ENCODE results near the gene UBE2L3. TPM values are rescaled to one million over a fixed set of nuclear protein-coding genes. Genes with fewer than 3 reads are reported as not detected.
A peak's percentile ranks its signal among the peaks of the same experiment; 100 is the strongest.

The UBE2L3 gene
- polyA plus RNA-seq, 2 of the 4 experiments (the other 2 are of a cell fraction), result 54.9 to 55.6 TPM

DNA sequence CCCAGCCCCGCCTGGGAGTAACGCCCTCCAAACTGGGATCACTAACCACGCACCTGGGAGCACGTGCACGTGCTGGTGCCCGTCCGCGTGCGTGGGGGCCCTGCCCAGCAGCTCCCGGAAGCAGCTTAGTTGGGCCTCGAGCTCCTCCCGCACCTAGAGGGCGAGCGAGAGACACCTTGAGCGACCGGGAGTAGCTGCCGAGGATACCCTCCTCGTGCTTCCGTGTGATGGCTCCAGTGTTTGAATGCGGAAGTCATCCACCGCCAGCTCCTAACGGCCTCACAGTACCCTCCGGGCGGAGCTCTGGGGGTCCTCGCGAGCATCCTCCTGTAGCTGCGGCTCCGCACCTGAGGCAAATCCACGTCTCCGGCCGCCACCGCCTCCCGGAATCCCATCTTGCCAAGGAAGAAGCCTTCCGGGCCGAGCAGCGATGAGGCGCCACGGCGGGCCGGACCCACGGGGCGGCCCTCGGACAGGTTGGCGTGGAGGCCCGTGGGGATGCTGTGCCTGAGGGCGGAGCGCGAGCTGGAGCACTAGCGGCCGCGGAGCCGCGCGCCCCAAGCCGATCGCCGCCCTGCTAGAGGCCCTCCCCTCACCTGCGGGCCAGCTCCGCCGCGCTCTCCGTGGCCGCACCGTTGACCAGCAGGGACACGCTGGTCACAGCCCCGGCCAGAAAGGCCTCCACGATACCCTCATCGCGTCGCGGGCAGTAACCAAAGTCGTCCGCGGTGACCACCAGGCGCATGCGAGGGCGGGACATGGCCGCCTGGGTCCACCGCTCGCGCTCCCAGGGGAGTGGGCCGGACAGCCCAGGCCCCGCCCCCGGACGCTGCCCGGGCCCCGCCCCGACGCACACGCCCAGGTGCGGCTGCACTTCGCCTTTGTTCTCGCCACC, 62.0 kb downstream of the UBE2L3 start, which contains the start of gene YDJC (continued):
- peak; percentile 63; the same call in 1 of the 2 replicates for TF ChIP-seq HOXB5 (CRISPR knock-in tag; IDR thresholded peaks at IDR 0.05)
- TF ChIP-seq, protein P1, sequence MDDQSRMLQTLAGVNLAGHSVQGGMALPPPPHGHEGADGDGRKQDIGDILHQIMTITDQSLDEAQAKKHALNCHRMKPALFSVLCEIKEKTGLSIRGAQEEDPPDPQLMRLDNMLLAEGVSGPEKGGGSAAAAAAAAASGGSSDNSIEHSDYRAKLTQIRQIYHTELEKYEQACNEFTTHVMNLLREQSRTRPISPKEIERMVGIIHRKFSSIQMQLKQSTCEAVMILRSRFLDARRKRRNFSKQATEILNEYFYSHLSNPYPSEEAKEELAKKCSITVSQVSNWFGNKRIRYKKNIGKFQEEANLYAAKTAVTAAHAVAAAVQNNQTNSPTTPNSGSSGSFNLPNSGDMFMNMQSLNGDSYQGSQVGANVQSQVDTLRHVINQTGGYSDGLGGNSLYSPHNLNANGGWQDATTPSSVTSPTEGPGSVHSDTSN (IDR thresholded peaks at IDR 0.05), result no peak

DNA sequence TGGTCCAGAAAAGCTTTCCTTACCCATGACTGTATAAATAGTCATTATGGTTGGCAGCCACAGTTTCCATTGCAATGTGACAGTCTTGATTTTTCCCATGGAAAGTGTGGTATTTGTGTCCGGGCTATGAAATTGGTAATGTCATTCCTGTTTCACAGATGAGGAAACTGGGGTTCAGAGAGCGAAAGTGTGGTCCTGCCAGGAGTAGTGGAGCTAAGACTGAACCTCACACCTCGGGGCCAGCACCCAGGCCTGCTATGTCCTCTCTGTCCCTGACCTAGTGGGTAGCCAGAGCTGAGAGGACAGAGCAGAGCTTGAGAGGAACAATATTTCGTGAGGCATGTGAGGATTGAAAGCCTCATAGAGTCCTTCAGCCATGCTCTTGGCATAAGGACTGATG, 63.5 kb downstream of the UBE2L3 start:
- ATAC-seq, result no peak
- no peak overlapping the region for H3K4me3 ChIP-seq
- CTCF ChIA-PET, result interaction anchor here (2.8 to 9.7 kb wide), 3 partner anchors 10 to 16 kb away, joined by 13 to 133 read pairs (median 35); partner anchors contain the start of gene SDF2L1
- FAIRE-seq, result no peak
- TF ChIP-seq TP53 (CRISPR knock-in tag; IDR thresholded peaks at IDR 0.05), result no peak
- TF ChIP-seq MYC (IDR thresholded peaks at IDR 0.05; ENCODE audit: borderline replicate concordance, low read length), result no peak
- TF ChIP-seq, protein P2, sequence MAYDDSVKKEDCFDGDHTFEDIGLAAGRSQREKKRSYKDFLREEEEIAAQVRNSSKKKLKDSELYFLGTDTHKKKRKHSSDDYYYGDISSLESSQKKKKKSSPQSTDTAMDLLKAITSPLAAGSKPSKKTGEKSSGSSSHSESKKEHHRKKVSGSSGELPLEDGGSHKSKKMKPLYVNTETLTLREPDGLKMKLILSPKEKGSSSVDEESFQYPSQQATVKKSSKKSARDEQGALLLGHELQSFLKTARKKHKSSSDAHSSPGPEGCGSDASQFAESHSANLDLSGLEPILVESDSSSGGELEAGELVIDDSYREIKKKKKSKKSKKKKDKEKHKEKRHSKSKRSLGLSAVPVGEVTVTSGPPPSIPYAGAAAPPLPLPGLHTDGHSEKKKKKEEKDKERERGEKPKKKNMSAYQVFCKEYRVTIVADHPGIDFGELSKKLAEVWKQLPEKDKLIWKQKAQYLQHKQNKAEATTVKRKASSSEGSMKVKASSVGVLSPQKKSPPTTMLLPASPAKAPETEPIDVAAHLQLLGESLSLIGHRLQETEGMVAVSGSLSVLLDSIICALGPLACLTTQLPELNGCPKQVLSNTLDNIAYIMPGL (CRISPR knock-in tag; IDR thresholded peaks at IDR 0.05; ENCODE audit: borderline replicate concordance), result no peak
- TF ChIP-seq, protein P3, sequence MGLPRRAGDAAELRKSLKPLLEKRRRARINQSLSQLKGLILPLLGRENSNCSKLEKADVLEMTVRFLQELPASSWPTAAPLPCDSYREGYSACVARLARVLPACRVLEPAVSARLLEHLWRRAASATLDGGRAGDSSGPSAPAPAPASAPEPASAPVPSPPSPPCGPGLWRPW (IDR thresholded peaks at IDR 0.05), result no peak
- no peak for TF ChIP-seq CHD2 (IDR thresholded peaks at IDR 0.05; ENCODE audit: low read length, partially characterized antibody)
- TF ChIP-seq, protein P1 (IDR thresholded peaks at IDR 0.05), result no peak
- no peak for TF ChIP-seq RAD21 (conservative IDR thresholded peaks at IDR 0.05 in 1 of 2, IDR thresholded peaks at IDR 0.05 in 1 of 2)
- no peak for TF ChIP-seq MAZ (IDR thresholded peaks at IDR 0.05; ENCODE audit: borderline replicate concordance, low read depth, low read length)
- no peak for TF ChIP-seq ESRRA (IDR thresholded peaks at IDR 0.05; ENCODE audit: borderline replicate concordance, low read length)
- no peak for TF ChIP-seq ZNF302 (CRISPR knock-in tag; IDR thresholded peaks at IDR 0.05)
- no peak for TF ChIP-seq CHD4 (IDR thresholded peaks at IDR 0.05; ENCODE audit: borderline replicate concordance)
- no peak for TF ChIP-seq NR3C1 (IDR thresholded peaks at IDR 0.05)
- TF ChIP-seq FOXS1 (CRISPR knock-in tag; IDR thresholded peaks at IDR 0.05), result no peak
- TF ChIP-seq FOSL2 (IDR thresholded peaks at IDR 0.05), result no peak
- no peak for TF ChIP-seq FOSL2 (CRISPR knock-in tag; IDR thresholded peaks at IDR 0.05)
- peaks cover 9% of the 10 kb centered on the region; the same call in 1 of the 3 replicates for H3K4me1 ChIP-seq
- H3K9me3 ChIP-seq, result no peaks in the 10 kb centered on the region
- 81% methylated on average over 3 of the region's 4 CpGs for WGBS (ENCODE audit: missing lambda C conversion rate)
- no peak overlapping the region for H3K4me2 ChIP-seq
- H3K27ac ChIP-seq, result no peak overlapping the region
- DNase-seq (ENCODE audit: low read depth in 1 of 2, low spot score in 1 of 2), result no peak
- POLR2A ChIA-PET, result interaction anchor here (1.7 kb wide), 1 partner anchor 12 kb away, joined by 7 read pairs; the partner anchor contains the start of gene SDF2L1

DNA sequence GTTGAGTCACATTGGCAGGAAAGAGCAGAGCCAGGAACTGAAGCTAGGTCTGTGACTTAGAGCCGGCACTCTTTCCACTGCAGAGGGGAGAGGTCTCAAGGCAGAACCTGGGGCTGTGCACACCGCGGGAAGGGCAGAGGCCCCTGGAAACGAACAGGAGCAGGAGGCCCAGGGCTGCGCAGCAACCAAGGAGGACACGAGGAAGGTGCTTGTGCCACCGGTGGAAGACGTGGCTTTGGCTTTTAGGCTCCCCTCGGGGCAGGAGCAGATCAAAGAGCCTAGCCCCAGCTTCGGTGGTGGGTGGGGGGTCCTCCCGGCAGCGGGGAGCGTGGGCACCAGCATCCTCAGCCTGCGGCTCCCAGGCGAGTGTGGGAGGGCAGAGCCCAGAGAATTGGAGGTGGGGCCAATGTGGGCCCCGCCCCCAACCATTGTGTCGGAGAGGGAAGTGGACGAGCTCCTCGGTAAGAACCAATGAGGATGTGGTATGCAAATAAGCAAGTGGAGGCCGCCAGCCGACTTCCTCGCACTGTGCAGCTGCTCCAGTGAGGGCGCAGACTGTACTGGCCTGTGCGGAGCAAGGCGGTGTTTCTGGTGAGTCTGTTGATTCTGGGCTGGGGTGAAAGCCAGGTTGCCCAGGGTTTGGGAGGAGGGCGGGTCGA, 64.9 kb downstream of the UBE2L3 start, which contains the start of gene CCDC116:
TSS of gene CCDC116 (plus strand) at position 524 of the 659 bp plus-strand sequence. CDS start 422 bp downstream, outside the sequence.
- no peak within 1 kb of the TSS for H3K4me2 ChIP-seq
- 87% methylated on average over 22 of the region's 27 CpGs for WGBS (ENCODE audit: missing lambda C conversion rate)
- ChIA-PET CTCF (interaction anchor here (1.2 to 9.7 kb wide), 2 partner anchors 9 to 14 kb away, joined by 3 to 133 read pairs; partner anchors contain the start of gene SDF2L1), POLR2A (no interaction called here)
- peaks cover 9% of the 10 kb centered on the region; the same call in 1 of the 3 replicates for H3K4me1 ChIP-seq
- H3K27ac ChIP-seq, result no peak within 1 kb of the TSS
- DNase-seq (ENCODE audit: low read depth in 1 of 2, low spot score in 1 of 2) (peak in 1 of 2 experiments; percentile 31), ATAC-seq (no peak; a peak in 1 of 6 replicates), FAIRE-seq (no peak)
- no peak within 1 kb of the TSS for H3K4me3 ChIP-seq
- no peaks in the 10 kb centered on the region for H3K9me3 ChIP-seq
- TF ChIP-seq CBX8 (IDR thresholded peaks at IDR 0.05) (no peak), HOXB13 (CRISPR knock-in tag; IDR thresholded peaks at IDR 0.05; ENCODE audit: low read depth) (no peak), RFX5 (IDR thresholded peaks at IDR 0.05) (no peak)

Measured in A549 (cell line).